Measurements from ENCODE around the gene HDLBP.

- no peak for TF ChIP-seq POLR2A (IDR thresholded peaks at IDR 0.05)
- no peak for TF ChIP-seq EP300 (IDR thresholded peaks at IDR 0.05)
- TF ChIP-seq, protein P1, sequence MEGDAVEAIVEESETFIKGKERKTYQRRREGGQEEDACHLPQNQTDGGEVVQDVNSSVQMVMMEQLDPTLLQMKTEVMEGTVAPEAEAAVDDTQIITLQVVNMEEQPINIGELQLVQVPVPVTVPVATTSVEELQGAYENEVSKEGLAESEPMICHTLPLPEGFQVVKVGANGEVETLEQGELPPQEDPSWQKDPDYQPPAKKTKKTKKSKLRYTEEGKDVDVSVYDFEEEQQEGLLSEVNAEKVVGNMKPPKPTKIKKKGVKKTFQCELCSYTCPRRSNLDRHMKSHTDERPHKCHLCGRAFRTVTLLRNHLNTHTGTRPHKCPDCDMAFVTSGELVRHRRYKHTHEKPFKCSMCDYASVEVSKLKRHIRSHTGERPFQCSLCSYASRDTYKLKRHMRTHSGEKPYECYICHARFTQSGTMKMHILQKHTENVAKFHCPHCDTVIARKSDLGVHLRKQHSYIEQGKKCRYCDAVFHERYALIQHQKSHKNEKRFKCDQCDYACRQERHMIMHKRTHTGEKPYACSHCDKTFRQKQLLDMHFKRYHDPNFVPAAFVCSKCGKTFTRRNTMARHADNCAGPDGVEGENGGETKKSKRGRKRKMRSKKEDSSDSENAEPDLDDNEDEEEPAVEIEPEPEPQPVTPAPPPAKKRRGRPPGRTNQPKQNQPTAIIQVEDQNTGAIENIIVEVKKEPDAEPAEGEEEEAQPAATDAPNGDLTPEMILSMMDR (IDR thresholded peaks at IDR 0.05): no peak
- TF ChIP-seq POLR2AphosphoS5 (IDR thresholded peaks at IDR 0.05): no peak
Observed at GRCh38 chr2:241313543-241314095, 1.9 kb downstream of the HDLBP start.

All from upper lobe of left lung (tissue), 4 donors.